HG02642 (cell line): Measurements from ENCODE around the gene IL9R.
"Not testable (repeated sequence)": the region's sequence is repeated elsewhere in the genome, so short reads cannot be mapped to it uniquely, and the experiment has no call there.

Source experiments
- ATAC-seq: cut with Tn5 transposase; IDR thresholded peaks from one replicate; pipeline ENCODE4 v1.9.1; 2021; ENCODE audit warnings: mild to moderate bottlenecking; ENCODE audit not compliant: unreplicated experiment, poor library complexity

The IL9R gene

GRCh38 chrX:155997436-155997835 is at the start of gene IL9R:
IL9R (plus strand) TSS chrX:155997696; CDS start chrX:155997760, 64 bp downstream.
- peak; percentile 71 for ATAC-seq

GRCh38 chrX:155949098-155949497 is 48.4 kb upstream of the IL9R start:
- ATAC-seq, result no peak

GRCh38 chrX:155951237-155951789 is 46.2 kb upstream of the IL9R start:
- no peak for ATAC-seq

- no peak for ATAC-seq
These were observed 44.4 kb upstream of the IL9R start for GRCh38 chrX:155953055-155953454.

- no peak for ATAC-seq
These were observed 42.7 kb upstream of the IL9R start for GRCh38 chrX:155954793-155955192.

- ATAC-seq, result no peak
These were observed 41.4 kb upstream of the IL9R start for GRCh38 chrX:155956099-155956498.

GRCh38 chrX:155956649-155957048 is 40.8 kb upstream of the IL9R start:
- ATAC-seq, result no peak

GRCh38 chrX:155957843-155958242 is 39.7 kb upstream of the IL9R start:
- no peak for ATAC-seq

GRCh38 chrX:155959018-155959587 is 38.4 kb upstream of the IL9R start:
- no peak for ATAC-seq

GRCh38 chrX:155962906-155963305 is 34.6 kb upstream of the IL9R start:
- ATAC-seq, result no peak

- no peak for ATAC-seq
These were observed 30.6 kb upstream of the IL9R start for GRCh38 chrX:155966876-155967275.

- ATAC-seq, result no peak
These were observed 29.7 kb upstream of the IL9R start for GRCh38 chrX:155967653-155968325.

- no peak for ATAC-seq
These were observed 29.2 kb upstream of the IL9R start for GRCh38 chrX:155968326-155968661.

GRCh38 chrX:155968791-155969190 is 28.7 kb upstream of the IL9R start:
- no peak for ATAC-seq

- ATAC-seq, result not testable (repeated sequence)
These were observed 25.8 kb upstream of the IL9R start for GRCh38 chrX:155971658-155972057.

GRCh38 chrX:155972241-155972640 is 25.3 kb upstream of the IL9R start:
- ATAC-seq, result not testable (repeated sequence)

GRCh38 chrX:155983326-155983725 is 14.2 kb upstream of the IL9R start:
- ATAC-seq, result no peak

- no peak for ATAC-seq
These were observed 12.3 kb upstream of the IL9R start for GRCh38 chrX:155985208-155985607.

GRCh38 chrX:155986995-155987394 is 10.5 kb upstream of the IL9R start:
- not testable (repeated sequence) for ATAC-seq

GRCh38 chrX:155988859-155989258 is 8.6 kb upstream of the IL9R start:
- no peak for ATAC-seq

- ATAC-seq, result no peak
These were observed 4.1 kb upstream of the IL9R start for GRCh38 chrX:155993421-155993820.

GRCh38 chrX:155995321-155995875 is 2.1 kb upstream of the IL9R start:
- no peak for ATAC-seq
